Measurements from ENCODE around the gene CBX2. TPM values are rescaled to one million over a fixed set of nuclear protein-coding genes. Genes with fewer than 3 reads are reported as not detected.

CBX2 gene
- 19.7 and 22.4 TPM in 2 replicates for polyA plus RNA-seq (2012; rRNA removed)
- 9.7 and 13.6 TPM in 2 replicates for polyA plus RNA-seq (2012; cell fraction: cytosol; rRNA removed)
- polyA plus RNA-seq (2012; cell fraction: nucleus; rRNA removed) = 42.0 and 52.6 TPM in 2 replicates

- Histone ChIP-seq H3K4me1 (ENCODE audit: control insufficient read depth in 1 of 2, insufficient read depth in 2 of 2, low read depth in 1 of 2, low read length in 1 of 2) (peaks cover 0 to 20% of the 10 kb centered on the region in 2 experiments; a peak in 3 of 4 replicates), H3K27ac (ENCODE audit: low read depth in 2 of 2, low read length in 1 of 2) (peak within 1 kb of the TSS; percentile 7 to 83; a peak in 2 of 4 replicates), H3K4me2 (peak within 1 kb of the TSS; percentile 94), H3K36me3 (replicated peaks in 1 of 2; ENCODE audit: control insufficient read depth in 1 of 2, insufficient read depth in 2 of 2, low read length in 1 of 2) (peaks cover 8 to 34% of the 10 kb centered on the region in 2 experiments), H3K79me2 (ENCODE audit: insufficient read depth) (peaks cover 36% of the 10 kb centered on the region), H3K9me3 (no peaks in the 10 kb centered on the region), H4K20me1 (ENCODE audit: insufficient read depth) (peaks cover 18% of the 10 kb centered on the region; the same call in 1 of the 2 replicates), H3K9ac (peak within 1 kb of the TSS; percentile 79), H3K9me2 (no peaks in the 10 kb centered on the region), H2AFZ (ENCODE audit: low read depth) (peak within 1 kb of the TSS; percentile 88), H3F3A (replicated peaks; ENCODE audit: insufficient read depth) (peaks cover 11% of the 10 kb centered on the region), H3K4me3 (ENCODE audit: low read depth in 2 of 2, low read length in 1 of 2) (peak within 1 kb of the TSS; percentile 84 to 93), H3K27me3 (ENCODE audit: insufficient read depth) (peaks cover 23% of the 10 kb centered on the region)
- 0% methylated on average over 1 of the region's 96 CpGs for WGBS (ENCODE audit: low lambda C conversion rate)
- ChIA-PET CTCF (interaction anchor here (0.7 to 6.6 kb wide), 18 partner anchors 9 to 230 kb away, joined by 3 to 82 read pairs (median 4); partner anchors contain the start of genes CBX4 and CBX8), POLR2A (interaction anchor here (1.1 to 2.1 kb wide), 6 partner anchors 9 to 62 kb away, joined by 4 to 10 read pairs (median 8); partner anchors contain the start of genes CBX4 and CBX8)
- peak; percentile 100 for DNase-seq
- TF ChIP-seq SIN3A (IDR thresholded peaks at IDR 0.05; ENCODE audit: borderline replicate concordance, low read depth, low read length) = peak; percentile 31; the same call in 1 of the 2 replicates
- peak; percentile 27; the same call in 1 of the 2 replicates for TF ChIP-seq CTCF (IDR thresholded peaks at IDR 0.05)
- TF ChIP-seq TCF12 (IDR thresholded peaks at IDR 0.05) = no peak
- no peak for TF ChIP-seq RXRA (IDR thresholded peaks at IDR 0.05; ENCODE audit: borderline replicate concordance, low read depth)
- no peak for TF ChIP-seq CHD2 (IDR thresholded peaks at IDR 0.05; ENCODE audit: low read length, partially characterized antibody)
- peak; percentile 63 for TF ChIP-seq MXI1 (IDR thresholded peaks at IDR 0.05; ENCODE audit: low read depth, low read length)
- no peak for TF ChIP-seq FOSL2 (IDR thresholded peaks at IDR 0.05; ENCODE audit: borderline replicate concordance, low read depth)
- no peak for TF ChIP-seq POLR2AphosphoS5 (IDR thresholded peaks at IDR 0.05; ENCODE audit: low read depth, low read length)
- 0 out of 2 replicates have a peak, but pooled peaks have one; percentile 2 for TF ChIP-seq YY1 (IDR thresholded peaks at IDR 0.05; ENCODE audit: low read depth)
- TF ChIP-seq NRF1 (IDR thresholded peaks at IDR 0.05; ENCODE audit: low read depth, low read length) = peak; percentile 73
- TF ChIP-seq TAF1 (IDR thresholded peaks at IDR 0.05; ENCODE audit: borderline replicate concordance, low read depth, low read length) = no peak
- no peak for TF ChIP-seq RAD21 (IDR thresholded peaks at IDR 0.05; ENCODE audit: low read length)
- TF ChIP-seq TEAD4 (IDR thresholded peaks at IDR 0.05; ENCODE audit: borderline replicate concordance, insufficient read depth) = no peak
- TF ChIP-seq FOXM1 (IDR thresholded peaks at IDR 0.05; ENCODE audit: low read depth) = no peak
- no peak for TF ChIP-seq SMC3 (IDR thresholded peaks at IDR 0.05; ENCODE audit: low read depth, low read length)
- no peak for TF ChIP-seq USF2 (IDR thresholded peaks at IDR 0.05; ENCODE audit: borderline replicate concordance, low read depth, low read length)
- TF ChIP-seq IRF3 (IDR thresholded peaks at IDR 0.05; ENCODE audit: low read depth, low read length) = no peak
Observed at GRCh38 chr17:79777894-79778503, at the start of gene CBX2. TSS of gene CBX2 (plus strand) at chr17:79778148. CDS start at chr17:79778236, 88 bp downstream.

Data from SK-N-SH (cell line).